ACHN (cell line): ENCODE results near the gene CHN2.
"Not testable (repeated sequence)": the region's sequence is repeated elsewhere in the genome, so short reads cannot be mapped to it uniquely, and the experiment has no call there.

ENCODE experiments used
- DNase-seq: peaks from one replicate; pipeline ENCODE4 v3.0.0-alpha.2; 2015
- in situ Hi-C: cut with HindIII; loops from 2 replicates; pipeline ENCODE4 v1.10.0; 2017; ENCODE audit warnings: low sequenced_read_pairs, low pct_ligation_motif_present, low pct_unique_long_range_greater_than_20kb

Gene CHN2

GRCh38 chr7:29502133-29502532, 307.6 kb downstream of the CHN2 start:
- DNase-seq: no peak
- in situ Hi-C loops: no loop called here

- DNase-seq: no peak
- in situ Hi-C loops: no loop called here
Measured at GRCh38 chr7:29505931-29506330, 311.4 kb downstream of the CHN2 start.

GRCh38 chr7:29508608-29509007, 314.0 kb downstream of the CHN2 start:
- in situ Hi-C loops: no loop called here

GRCh38 chr7:29510028-29510427, 315.5 kb downstream of the CHN2 start:
- DNase-seq: no peak

More at GRCh38 chr7:29508608-29509007, 314.0 kb downstream of the CHN2 start:
- no peak for DNase-seq

GRCh38 chr7:29511337-29511736, 316.8 kb downstream of the CHN2 start:
- in situ Hi-C loops: no loop called here
- DNase-seq: no peak

More at GRCh38 chr7:29510028-29510427, 315.5 kb downstream of the CHN2 start:
- in situ Hi-C loops: no loop called here

GRCh38 chr7:29511851-29512250, 317.3 kb downstream of the CHN2 start:
- DNase-seq: no peak
- in situ Hi-C loops: no loop called here

- in situ Hi-C loops: no loop called here
- no peak for DNase-seq
Measured at GRCh38 chr7:29516491-29516890, 321.9 kb downstream of the CHN2 start.

GRCh38 chr7:29518616-29519015, 324.0 kb downstream of the CHN2 start:
- in situ Hi-C loops: no loop called here
- no peak for DNase-seq

GRCh38 chr7:29523728-29524127, 329.2 kb downstream of the CHN2 start:
- in situ Hi-C loops: no loop called here
- no peak for DNase-seq

GRCh38 chr7:29527505-29528108, 333.0 kb downstream of the CHN2 start:
- DNase-seq: no peak
- in situ Hi-C loops: no loop called here

- in situ Hi-C loops, DNase-seq: not testable (repeated sequence)
Measured at GRCh38 chr7:29528526-29528925, 334.0 kb downstream of the CHN2 start.
